Measurements from ENCODE around the gene KCTD2. TPM values are rescaled to one million over a fixed set of nuclear protein-coding genes. Genes with fewer than 3 reads are reported as not detected.
A peak's percentile ranks its signal among the peaks of the same experiment; 100 is the strongest.
"Not testable (repeated sequence)": the region's sequence is repeated elsewhere in the genome, so short reads cannot be mapped to it uniquely, and the experiment has no call there.

KCTD2 gene
- total RNA-seq, 3 donors from 2014 or later (not counting 1 experiment from before 2014, with no cell fraction given) = 17.4 to 27.0 (median 24.7) TPM

- Histone ChIP-seq H3K4me3 (ENCODE audit: low read length) (no peak overlapping the region), H3K27ac (ENCODE audit: low read length) (no peak overlapping the region), H3K36me3 (ENCODE audit: control insufficient read depth, insufficient read depth, low read length) (peaks cover 38% of the 10 kb centered on the region), H3K27me3 (ENCODE audit: control insufficient read depth, insufficient read depth, low read length) (no peaks in the 10 kb centered on the region), H3K9me3 (ENCODE audit: control insufficient read depth, insufficient read depth, low read length) (no peaks in the 10 kb centered on the region), H3K4me1 (ENCODE audit: control insufficient read depth, insufficient read depth, low read length) (peaks cover 5% of the 10 kb centered on the region)
- H3K27ac Mint-ChIP-seq = no peak overlapping the region
- intact Hi-C loops (cut with micrococcal nuclease) = no loop called here
- H3K36me3 Mint-ChIP-seq = peaks cover 10% of the 10 kb centered on the region
- no peak for TF ChIP-seq CTCF (IDR thresholded peaks at IDR 0.05)
- ATAC-seq (no peak), DNase-seq (no peak)
- H3K27me3 Mint-ChIP-seq (ENCODE audit: low read depth in 2 of 2) = no peaks in the 10 kb centered on the region
- no peaks in the 10 kb centered on the region for H3K9me3 Mint-ChIP-seq
- 81% methylated on average over 6 of the region's 6 CpGs for WGBS (ENCODE audit: insufficient coverage)
- H3K4me1 Mint-ChIP-seq = peaks cover 0 to 6% of the 10 kb centered on the region in 2 donors
- no peak overlapping the region for H3K4me3 Mint-ChIP-seq
These were observed 18.6 kb downstream of the KCTD2 start for GRCh38 chr17:75065562-75066151.

GRCh38 chr17:75067856-75068255, 20.8 kb downstream of the KCTD2 start:
- ATAC-seq (peak in 1 of 3 donors; percentile 25), DNase-seq (peak in 1 of 2 donors; percentile 52)
- peaks cover 5% of the 10 kb centered on the region for H3K4me1 ChIP-seq (ENCODE audit: control insufficient read depth, insufficient read depth, low read length)
- intact Hi-C loops (cut with micrococcal nuclease) = no loop called here
- Mint-ChIP-seq H3K36me3 (peaks cover 3% of the 10 kb centered on the region), H3K27ac (no peak overlapping the region), H3K9me3 (no peaks in the 10 kb centered on the region), H3K4me3 (no peak overlapping the region), H3K4me1 (peaks cover 0 to 6% of the 10 kb centered on the region in 2 donors), H3K27me3 (ENCODE audit: low read depth in 2 of 2) (no peaks in the 10 kb centered on the region)
- H3K9me3 ChIP-seq (ENCODE audit: control insufficient read depth, insufficient read depth, low read length) = no peaks in the 10 kb centered on the region
- WGBS (ENCODE audit: insufficient coverage) = 0% methylated on average over 3 of the region's 4 CpGs
- no peak overlapping the region for H3K27ac ChIP-seq (ENCODE audit: low read length)
- no peaks in the 10 kb centered on the region for H3K27me3 ChIP-seq (ENCODE audit: control insufficient read depth, insufficient read depth, low read length)
- no peak overlapping the region for H3K4me3 ChIP-seq (ENCODE audit: low read length)
- TF ChIP-seq CTCF (IDR thresholded peaks at IDR 0.05) = no peak
- H3K36me3 ChIP-seq (ENCODE audit: control insufficient read depth, insufficient read depth, low read length) = peaks cover 19% of the 10 kb centered on the region

- Mint-ChIP-seq H3K9me3 (no peaks in the 10 kb centered on the region), H3K27ac (no peak overlapping the region), H3K4me1 (peaks cover 0 to 6% of the 10 kb centered on the region in 2 donors), H3K36me3 (no peaks in the 10 kb centered on the region), H3K27me3 (ENCODE audit: low read depth in 2 of 2) (no peaks in the 10 kb centered on the region), H3K4me3 (no peak overlapping the region)
- no peak for ATAC-seq
- no peak overlapping the region for H3K4me3 ChIP-seq (ENCODE audit: low read length)
- no peak for TF ChIP-seq CTCF (IDR thresholded peaks at IDR 0.05)
- peaks cover 5% of the 10 kb centered on the region for H3K4me1 ChIP-seq (ENCODE audit: control insufficient read depth, insufficient read depth, low read length)
- intact Hi-C loops (cut with micrococcal nuclease) = no loop called here
- no peak overlapping the region for H3K27ac ChIP-seq (ENCODE audit: low read length)
- H3K27me3 ChIP-seq (ENCODE audit: control insufficient read depth, insufficient read depth, low read length) = no peaks in the 10 kb centered on the region
- no peaks in the 10 kb centered on the region for H3K9me3 ChIP-seq (ENCODE audit: control insufficient read depth, insufficient read depth, low read length)
- H3K36me3 ChIP-seq (ENCODE audit: control insufficient read depth, insufficient read depth, low read length) = peaks cover 10% of the 10 kb centered on the region
- WGBS (ENCODE audit: insufficient coverage) = 87% methylated on average over 8 of the region's 8 CpGs
- DNase-seq = no peak
These were observed 21.7 kb downstream of the KCTD2 start for GRCh38 chr17:75068750-75069149.

GRCh38 chr17:75069783-75070182, 22.8 kb downstream of the KCTD2 start:
- H3K4me3 Mint-ChIP-seq = no peak overlapping the region
- Histone ChIP-seq H3K4me3 (ENCODE audit: low read length) (no peak overlapping the region), H3K27me3 (ENCODE audit: control insufficient read depth, insufficient read depth, low read length) (no peaks in the 10 kb centered on the region), H3K9me3 (ENCODE audit: control insufficient read depth, insufficient read depth, low read length) (no peaks in the 10 kb centered on the region), H3K36me3 (ENCODE audit: control insufficient read depth, insufficient read depth, low read length) (no peaks in the 10 kb centered on the region), H3K27ac (ENCODE audit: low read length) (no peak overlapping the region), H3K4me1 (ENCODE audit: control insufficient read depth, insufficient read depth, low read length) (peaks cover 5% of the 10 kb centered on the region)
- ATAC-seq = no peak
- DNase-seq = peak in 1 of 2 donors; percentile 43
- no peaks in the 10 kb centered on the region for H3K36me3 Mint-ChIP-seq
- no peak overlapping the region for H3K27ac Mint-ChIP-seq
- no peaks in the 10 kb centered on the region for H3K9me3 Mint-ChIP-seq
- intact Hi-C loops (cut with micrococcal nuclease) = no loop called here
- H3K27me3 Mint-ChIP-seq (ENCODE audit: low read depth in 2 of 2) = no peaks in the 10 kb centered on the region
- H3K4me1 Mint-ChIP-seq = peaks cover 0 to 6% of the 10 kb centered on the region in 2 donors
- no peak for TF ChIP-seq CTCF (IDR thresholded peaks at IDR 0.05)
- WGBS (ENCODE audit: insufficient coverage) = 82% methylated on average over 2 of the region's 2 CpGs

- H3K9me3 Mint-ChIP-seq; H3K4me1 Mint-ChIP-seq; ATAC-seq; H3K9me3 ChIP-seq (ENCODE audit: control insufficient read depth, insufficient read depth, low read length); H3K4me1 ChIP-seq (ENCODE audit: control insufficient read depth, insufficient read depth, low read length); H3K4me3 Mint-ChIP-seq; H3K27ac ChIP-seq (ENCODE audit: low read length); H3K27me3 ChIP-seq (ENCODE audit: control insufficient read depth, insufficient read depth, low read length); H3K27ac Mint-ChIP-seq; H3K36me3 ChIP-seq (ENCODE audit: control insufficient read depth, insufficient read depth, low read length); intact Hi-C loops (cut with micrococcal nuclease); H3K27me3 Mint-ChIP-seq (ENCODE audit: low read depth in 2 of 2); H3K36me3 Mint-ChIP-seq; DNase-seq; H3K4me3 ChIP-seq (ENCODE audit: low read length): not testable (repeated sequence)
- 94% methylated on average over 8 of the region's 8 CpGs for WGBS (ENCODE audit: insufficient coverage)
These were observed 24.6 kb downstream of the KCTD2 start for GRCh38 chr17:75071478-75072271.
